ENCODE data around the gene ATXN2.

Gene ATXN2

GRCh38 chr12:111453071-111453989 lies 145.8 kb downstream of the ATXN2 start:
- in situ Hi-C loops (cut with HindIII; ENCODE audit: low sequenced_read_pairs), result loop anchor here (5.0 to 10.0 kb wide), 2 partner anchors 59 to 111 kb away; no protein-coding TSS in a partner anchor
- H3K4me3 ChIP-seq (ENCODE audit: low read depth, low read length), result no peak overlapping the region

GRCh38 chr12:111451649-111452129 lies 147.4 kb downstream of the ATXN2 start:
- H3K4me3 ChIP-seq (ENCODE audit: low read depth, low read length), result no peak overlapping the region
- TF ChIP-seq CTCF (IDR thresholded peaks at IDR 0.05; ENCODE audit: low read depth, low read length, missing control alignments), result peak; percentile 75
- in situ Hi-C loops (cut with HindIII; ENCODE audit: low sequenced_read_pairs), result loop anchor here (5.0 to 10.0 kb wide), 2 partner anchors 57 to 109 kb away; no protein-coding TSS in a partner anchor
- DNase-seq (ENCODE audit: low read depth), result no peak

More at GRCh38 chr12:111453071-111453989, 145.8 kb downstream of the ATXN2 start:
- no peak for TF ChIP-seq CTCF (IDR thresholded peaks at IDR 0.05; ENCODE audit: low read depth, low read length, missing control alignments)
- DNase-seq (ENCODE audit: low read depth), result no peak

- in situ Hi-C loops (cut with HindIII; ENCODE audit: low sequenced_read_pairs), result loop anchor here (5.0 to 10.0 kb wide), 2 partner anchors 56 to 109 kb away; no protein-coding TSS in a partner anchor
- no peak for TF ChIP-seq CTCF (IDR thresholded peaks at IDR 0.05; ENCODE audit: low read depth, low read length, missing control alignments)
- H3K4me3 ChIP-seq (ENCODE audit: low read depth, low read length), result no peak overlapping the region
- DNase-seq (ENCODE audit: low read depth), result no peak
These were observed 147.9 kb downstream of the ATXN2 start for GRCh38 chr12:111451232-111451631.

GRCh38 chr12:111450676-111451075 lies 148.4 kb downstream of the ATXN2 start:
- TF ChIP-seq CTCF (IDR thresholded peaks at IDR 0.05; ENCODE audit: low read depth, low read length, missing control alignments), result no peak
- in situ Hi-C loops (cut with HindIII; ENCODE audit: low sequenced_read_pairs), result loop anchor here (5.0 to 10.0 kb wide), 2 partner anchors 56 to 108 kb away; no protein-coding TSS in a partner anchor
- DNase-seq (ENCODE audit: low read depth), result no peak

GRCh38 chr12:111448846-111449790 lies 150.0 kb downstream of the ATXN2 start:
- DNase-seq (ENCODE audit: low read depth), result no peak
- TF ChIP-seq CTCF (IDR thresholded peaks at IDR 0.05; ENCODE audit: low read depth, low read length, missing control alignments), result no peak
- no peak overlapping the region for H3K4me3 ChIP-seq (ENCODE audit: low read depth, low read length)
- in situ Hi-C loops (cut with HindIII; ENCODE audit: low sequenced_read_pairs), result no loop called here

More at GRCh38 chr12:111450676-111451075, 148.4 kb downstream of the ATXN2 start:
- no peak overlapping the region for H3K4me3 ChIP-seq (ENCODE audit: low read depth, low read length)
